GM23248 (cell line): ENCODE data around the gene COL15A1. TPM values are rescaled to one million over a fixed set of nuclear protein-coding genes. Genes with fewer than 3 reads are reported as not detected.
A peak's percentile ranks its signal among the peaks of the same experiment; 100 is the strongest.

ENCODE experiments used
- DNase-seq: peaks from one replicate; pipeline ENCODE4 v3.0.0-alpha.2; 2015
- H2AFZ ChIP-seq: fragments of 200-600 bp; sonication (generic); 2 replicates; pipeline ENCODE4 v1.6.1; 2016; ENCODE audit warnings: antibody characterized with exemption
- H3F3A ChIP-seq: fragments of 200-600 bp; sonication (generic); 2 replicates; pipeline ENCODE4 v1.6.1; 2016; ENCODE audit warnings: mild to moderate bottlenecking, antibody characterized with exemption, mixed run types; ENCODE audit not compliant: insufficient read depth
- H3K27ac ChIP-seq: fragments of 200-600 bp; sonication (generic); 2 replicates; pipeline ENCODE4 v1.5.1; 2016; ENCODE audit warnings: mild to moderate bottlenecking
- H3K27me3 ChIP-seq: fragments of 200-600 bp; sonication (generic); replicated peaks from 2 replicates; pipeline ENCODE4 v1.6.1; 2016; ENCODE audit warnings: mild to moderate bottlenecking; ENCODE audit not compliant: insufficient read depth
- H3K36me3 ChIP-seq: fragments of 200-600 bp; sonication (generic); 2 replicates; pipeline ENCODE4 v1.6.1; 2016; ENCODE audit warnings: low read depth, mild to moderate bottlenecking
- H3K4me1 ChIP-seq: fragments of 200-600 bp; sonication (generic); 2 replicates; pipeline ENCODE4 v1.6.1; 2016; ENCODE audit warnings: mild to moderate bottlenecking; ENCODE audit not compliant: insufficient read depth
- H3K4me2 ChIP-seq: fragments of 200-600 bp; sonication (generic); one replicate; pipeline ENCODE4 v1.6.1; 2016; ENCODE audit warnings: mild to moderate bottlenecking; ENCODE audit not compliant: unreplicated experiment
- H3K4me3 ChIP-seq: fragments of 200-600 bp; sonication (generic); 2 replicates; pipeline ENCODE4 v1.5.1; 2016; ENCODE audit warnings: mild to moderate bottlenecking
- H3K79me2 ChIP-seq: fragments of 200-600 bp; sonication (generic); 2 replicates; pipeline ENCODE4 v1.6.1; 2016; ENCODE audit warnings: mild to moderate bottlenecking; ENCODE audit not compliant: insufficient read depth
- H3K9ac ChIP-seq: fragments of 200-600 bp; sonication (generic); 2 replicates; pipeline ENCODE4 v1.6.1; 2016; ENCODE audit warnings: mild to moderate bottlenecking
- H3K9me2 ChIP-seq: fragments of 200-600 bp; sonication (generic); 2 replicates; pipeline ENCODE4 v1.6.1; 2016; ENCODE audit warnings: mixed run types, mild to moderate bottlenecking, moderate library complexity; ENCODE audit not compliant: insufficient read depth
- H3K9me3 ChIP-seq: fragments of 200-600 bp; sonication (generic); one replicate; pipeline ENCODE4 v1.6.1; 2017; ENCODE audit warnings: low read depth
- H4K20me1 ChIP-seq: fragments of 200-600 bp; sonication (generic); 2 replicates; pipeline ENCODE4 v1.6.0; 2016; ENCODE audit not compliant: insufficient read depth
- EZH2 ChIP-seq: fragments of 200-600 bp; sonication (generic); IDR thresholded peaks from 2 replicates; pipeline ENCODE4 v1.6.1; 2018; ENCODE audit warnings: antibody characterized with exemption, mild to moderate bottlenecking; ENCODE audit not compliant: insufficient read depth, poor library complexity, severe bottlenecking
- EZH2phosphoT487 ChIP-seq: fragments of 200-600 bp; sonication (generic); IDR thresholded peaks from 2 replicates; pipeline ENCODE4 v1.6.1; 2018; ENCODE audit warnings: antibody characterized with exemption, moderate library complexity, mild to moderate bottlenecking, low read depth; ENCODE audit not compliant: insufficient read depth
- WGBS, 2 experiments: methylation state at CpG; one replicate each; pipeline ENCODE4 v1.1.6; 2015 to 2017; ENCODE audit warnings: low lambda C conversion rate in 2 of 2, low coverage in 1 of 2; ENCODE audit errors: missing lambda C conversion rate in 2 of 2; 5-methylcytosine and 5-hydroxymethylcytosine counted together
- in situ Hi-C: fragments of 300-500 bp; cut with MboI; formaldehyde crosslinking; loops from 2 replicates; pipeline ENCODE4 v1.15.0; 2020
- polyA plus RNA-seq: library from polyadenylated mRNA; unstranded; fragments of >200 nt; fragmentation: Nextera tagmentation; extraction: Ambion mirVana; gene quantifications from 2 replicates; pipeline ENCODE4 v1.2.1, GENCODE V29; 2016
- total RNA-seq: library from RNA; depleted of rRNA; stranded (reverse); fragments of >200 nt; shearing (Covaris generic); gene quantifications from 2 replicates; pipeline ENCODE4 v1.2.3, GENCODE V29; 2014

Gene COL15A1
- total and polyA plus RNA-seq, 2 experiments from 2014 or later, result 9.7 to 16.8 TPM

DNA sequence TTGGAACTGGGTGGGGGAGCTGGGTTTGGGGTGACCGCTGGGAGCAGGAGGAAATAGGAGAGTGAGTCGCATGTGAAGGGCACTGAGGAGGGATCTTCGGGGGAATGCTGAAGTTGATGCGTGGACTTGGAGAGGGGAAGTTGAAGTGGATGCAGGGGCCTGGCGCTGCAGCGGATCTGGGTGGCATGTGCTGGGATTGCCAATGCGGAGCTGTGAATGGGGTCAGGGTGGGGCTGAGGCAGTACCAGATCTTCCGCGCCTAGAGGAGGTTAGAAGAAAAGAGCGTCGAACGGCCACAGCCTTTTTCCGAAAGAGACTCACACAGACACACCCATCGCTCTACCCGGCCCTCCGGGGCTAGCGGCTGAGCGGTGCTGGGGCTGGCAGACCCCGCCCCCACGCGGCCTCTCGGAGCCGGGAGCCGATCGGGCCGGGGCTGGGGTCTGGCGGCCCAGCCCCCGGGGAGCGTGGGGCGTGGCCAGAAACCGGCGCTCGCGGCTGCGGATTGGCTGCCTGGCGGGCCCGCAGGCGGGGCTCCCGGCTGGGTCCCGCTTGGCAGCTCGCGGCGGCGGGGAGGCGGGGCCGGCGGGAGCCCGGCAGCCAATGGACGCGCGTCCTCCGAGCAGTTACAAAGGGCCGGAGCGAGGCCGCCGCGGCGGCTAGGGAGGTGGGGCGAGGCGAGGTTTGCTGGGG, 160.9 kb downstream of the COL15A1 start, which contains the start of gene TGFBR1:
TGFBR1 (plus strand) TSS at position 655 of the 693 bp plus-strand sequence. CDS start 93 bp downstream, outside the sequence.
- H3F3A ChIP-seq, result peaks cover 40% of the 10 kb centered on the region
- H4K20me1 ChIP-seq, result peaks cover 4% of the 10 kb centered on the region; the same call in 1 of the 2 replicates
- no peaks in the 10 kb centered on the region for H3K27me3 ChIP-seq
- peak within 1 kb of the TSS; percentile 70 for H2AFZ ChIP-seq
- in situ Hi-C loops, result no loop called here
- peak; percentile 97 for DNase-seq
- H3K27ac ChIP-seq, result peak within 1 kb of the TSS; percentile 92
- peak within 1 kb of the TSS; percentile 98 for H3K4me2 ChIP-seq
- H3K9me2 ChIP-seq, result no peaks in the 10 kb centered on the region
- H3K79me2 ChIP-seq, result peaks cover 41% of the 10 kb centered on the region
- no peaks in the 10 kb centered on the region for H3K9me3 ChIP-seq
- H3K9ac ChIP-seq, result peak within 1 kb of the TSS; percentile 98
- no peaks in the 10 kb centered on the region for H3K36me3 ChIP-seq
- peaks cover 45% of the 10 kb centered on the region for H3K4me1 ChIP-seq
- peak within 1 kb of the TSS; percentile 92 for H3K4me3 ChIP-seq
- 0 to 2% methylated on average over 45 to 46 of the region's 60 CpGs for WGBS, 2 experiments
- TF ChIP-seq EZH2, result no peak

DNA sequence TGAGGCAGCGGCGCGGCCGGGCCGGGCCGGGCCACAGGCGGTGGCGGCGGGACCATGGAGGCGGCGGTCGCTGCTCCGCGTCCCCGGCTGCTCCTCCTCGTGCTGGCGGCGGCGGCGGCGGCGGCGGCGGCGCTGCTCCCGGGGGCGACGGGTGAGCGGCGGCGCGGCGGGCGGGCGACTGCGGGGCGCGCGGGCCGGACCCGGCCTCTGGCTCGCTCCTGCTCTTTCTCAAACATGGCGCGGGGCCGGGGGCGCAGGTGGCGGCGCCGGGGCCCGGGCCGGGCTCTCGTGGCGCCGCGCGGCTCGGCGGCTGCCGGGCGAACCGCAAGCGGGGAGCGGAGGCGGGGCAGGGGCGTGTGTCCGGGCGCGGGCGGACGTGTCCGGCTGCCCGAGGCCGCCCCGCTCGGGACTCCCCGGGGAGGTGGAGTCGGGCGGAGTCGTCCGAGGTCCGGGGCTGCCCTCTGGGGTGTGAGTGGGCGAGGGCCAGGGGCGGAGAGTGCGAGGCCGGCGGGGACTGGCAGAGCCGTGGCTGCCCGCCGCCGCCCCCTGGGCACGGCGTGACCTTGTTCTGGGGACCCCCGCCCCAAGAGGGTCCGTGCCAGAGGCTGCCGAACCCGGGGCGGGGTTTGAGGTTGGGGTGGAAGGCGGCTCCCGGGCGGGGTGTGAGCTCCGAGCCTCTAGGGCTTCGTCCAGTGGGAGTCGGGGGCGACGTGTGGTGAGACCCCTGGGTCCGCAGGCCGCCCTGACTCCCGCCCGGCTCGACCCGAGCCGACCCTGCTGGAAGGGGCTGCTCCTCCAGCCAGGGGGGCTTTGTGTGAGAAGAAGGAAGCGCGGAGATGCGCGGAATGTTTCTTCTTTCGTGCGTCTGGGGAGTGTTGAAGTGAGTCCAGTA, 161.7 kb downstream of the COL15A1 start:
- in situ Hi-C loops, result no loop called here
- DNase-seq, result peak; percentile 91

DNA sequence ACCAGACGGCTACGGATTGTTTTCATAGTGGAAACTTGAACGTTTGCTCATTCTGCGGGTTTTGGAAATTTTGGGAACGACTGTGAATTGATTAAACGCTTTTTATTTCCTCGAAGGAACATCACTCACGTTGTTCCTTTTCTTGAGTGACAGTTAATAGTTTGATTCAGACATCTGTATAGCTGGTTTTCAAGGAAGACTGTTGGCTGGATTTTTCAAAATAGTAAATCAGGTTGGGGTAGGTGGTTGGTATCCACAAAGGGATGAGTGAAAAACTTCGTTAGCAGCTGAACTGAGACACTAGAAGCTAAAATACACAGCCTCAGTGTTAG, 162.3 kb downstream of the COL15A1 start:
- Histone ChIP-seq H3K4me3 (peak overlapping the region; percentile 92), H3K27me3 (no peaks in the 10 kb centered on the region), H3K36me3 (peaks cover 3% of the 10 kb centered on the region), H2AFZ (no peak overlapping the region), H4K20me1 (peaks cover 4% of the 10 kb centered on the region; the same call in 1 of the 2 replicates), H3K4me1 (peaks cover 53% of the 10 kb centered on the region), H3F3A (peaks cover 44% of the 10 kb centered on the region), H3K9me2 (no peaks in the 10 kb centered on the region), H3K4me2 (peak overlapping the region; percentile 98), H3K9ac (peak overlapping the region; percentile 98), H3K9me3 (no peaks in the 10 kb centered on the region), H3K27ac (peak overlapping the region; percentile 91), H3K79me2 (peaks cover 55% of the 10 kb centered on the region)
- 1 to 2% methylated on average over 9 of the region's 9 CpGs for WGBS, 2 experiments
- no peak for DNase-seq
- in situ Hi-C loops, result no loop called here
- TF ChIP-seq EZH2, result no peak
- TF ChIP-seq EZH2phosphoT487, result no peak

More for the DNA sequence above, 161.7 kb downstream of the COL15A1 start:
- Histone ChIP-seq H3K36me3 (peaks cover 2% of the 10 kb centered on the region; the same call in 1 of the 2 replicates), H2AFZ (no peak overlapping the region), H3K79me2 (peaks cover 49% of the 10 kb centered on the region), H3K27ac (peak overlapping the region; percentile 92), H3K27me3 (no peaks in the 10 kb centered on the region), H3K9me3 (no peaks in the 10 kb centered on the region), H3K9me2 (no peaks in the 10 kb centered on the region), H3F3A (peaks cover 42% of the 10 kb centered on the region), H3K4me3 (peak overlapping the region; percentile 92), H4K20me1 (peaks cover 4% of the 10 kb centered on the region; the same call in 1 of the 2 replicates), H3K4me2 (peak overlapping the region; percentile 98), H3K4me1 (peaks cover 53% of the 10 kb centered on the region), H3K9ac (peak overlapping the region; percentile 98)
- WGBS, 2 experiments, result 2% methylated on average over 26 to 83 of the region's 118 CpGs
- TF ChIP-seq EZH2 (no peak), EZH2phosphoT487 (no peak)

- 6 to 9% methylated on average over 3 of the region's 3 CpGs for WGBS, 2 experiments
- H2AFZ ChIP-seq, result no peak overlapping the region
- H3K79me2 ChIP-seq, result peaks cover 69% of the 10 kb centered on the region
- H3K27ac ChIP-seq, result peak overlapping the region; percentile 23; the same call in 1 of the 2 replicates
- H3K9ac ChIP-seq, result peak overlapping the region; percentile 98; the same call in 1 of the 2 replicates
- H3K9me2 ChIP-seq, result no peaks in the 10 kb centered on the region
- peaks cover 4% of the 10 kb centered on the region; the same call in 1 of the 2 replicates for H4K20me1 ChIP-seq
- H3K4me3 ChIP-seq, result peak overlapping the region; percentile 92
- H3K4me2 ChIP-seq, result peak overlapping the region; percentile 98
- DNase-seq, result peak; percentile 29
- H3K36me3 ChIP-seq, result peaks cover 3% of the 10 kb centered on the region
- in situ Hi-C loops, result no loop called here
- no peaks in the 10 kb centered on the region for H3K27me3 ChIP-seq
- TF ChIP-seq EZH2, result no peak
- TF ChIP-seq EZH2phosphoT487, result no peak
- peaks cover 44% of the 10 kb centered on the region for H3F3A ChIP-seq
- H3K4me1 ChIP-seq, result peaks cover 53% of the 10 kb centered on the region
- no peaks in the 10 kb centered on the region for H3K9me3 ChIP-seq
These were observed 163.7 kb downstream of the COL15A1 start for GRCh38 chr9:99107421-99107820.
